Measurements from ENCODE around the gene GOLGA3. TPM values are rescaled to one million over a fixed set of nuclear protein-coding genes. Genes with fewer than 3 reads are reported as not detected.

Gene GOLGA3
- total and polyA plus RNA-seq, 3 donors from 2014 or later: 30.4 to 95.2 (median 72.3) TPM

DNA sequence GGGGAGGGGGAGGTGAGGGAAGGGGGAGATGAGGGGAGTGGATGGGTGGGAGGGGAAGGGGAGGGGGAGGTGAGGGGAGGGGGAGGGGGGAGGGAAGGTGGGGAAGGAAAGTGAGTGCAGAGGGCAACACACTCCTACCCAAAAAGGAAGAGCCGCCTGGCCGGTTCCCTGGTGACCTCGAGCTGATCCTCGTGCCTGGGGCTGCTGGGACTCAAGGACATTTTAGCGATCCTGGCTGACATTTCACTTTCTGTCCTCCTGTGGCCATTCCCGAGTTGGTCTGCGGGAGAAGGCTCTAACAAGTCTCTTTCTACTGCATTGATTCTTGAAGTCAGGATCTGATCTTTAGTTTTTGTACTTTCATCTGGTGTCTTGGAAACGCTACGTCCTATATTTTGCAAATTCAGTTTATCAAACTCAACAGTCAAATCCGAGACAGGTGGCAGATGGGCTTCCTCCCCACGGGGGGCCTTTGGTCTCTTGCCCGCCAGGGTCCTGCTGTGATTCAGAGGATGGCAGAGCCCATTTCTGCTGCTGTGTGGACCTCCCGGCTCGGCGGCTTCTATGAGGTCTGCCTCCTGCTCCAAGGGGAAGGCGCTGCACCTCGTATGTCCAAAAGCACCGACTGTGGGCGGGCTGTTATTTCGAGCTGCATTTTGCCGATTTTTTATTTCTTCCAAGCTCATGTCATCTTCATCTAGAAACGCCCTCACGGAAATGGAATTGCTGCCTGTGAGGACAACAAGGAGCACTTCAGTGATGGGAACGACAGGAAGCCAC lies 98.9 kb downstream of the GOLGA3 start:
- Histone ChIP-seq H3K36me3 (ENCODE audit: low read depth, missing control alignments) (no peaks in the 10 kb centered on the region), H3K27ac (no peak overlapping the region)

DNA sequence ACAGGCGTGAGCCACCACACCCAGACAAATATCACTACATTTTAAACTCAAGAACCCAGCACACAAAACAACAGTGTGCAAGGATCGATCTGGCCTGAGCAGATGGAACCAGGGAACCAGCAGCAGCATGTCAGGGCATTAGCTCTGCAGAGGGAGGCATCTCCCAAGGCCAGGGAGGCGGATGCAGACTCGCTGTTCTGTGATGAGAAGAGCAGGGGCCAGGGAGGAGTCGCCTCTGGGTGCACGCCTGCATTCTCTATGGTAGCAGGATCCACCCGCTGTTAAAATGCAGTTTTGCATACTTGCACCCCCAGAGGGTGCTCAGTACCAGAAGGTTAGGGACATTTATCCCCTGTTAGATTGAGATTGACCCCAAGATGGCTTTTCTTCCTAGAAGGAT lies 100.2 kb downstream of the GOLGA3 start:
- WGBS, 2 donors: 90 to 96% methylated on average over 3 to 7 of the region's 7 CpGs
- H3K36me3 ChIP-seq (ENCODE audit: low read depth, missing control alignments): no peaks in the 10 kb centered on the region
- no peaks in the 10 kb centered on the region for H3K4me1 ChIP-seq

More for the DNA sequence above, 98.9 kb downstream of the GOLGA3 start:
- H3K27me3 ChIP-seq: no peaks in the 10 kb centered on the region
- whole genome bisulfite sequencing, 2 donors: 71 to 79% methylated on average over 24 of the region's 24 CpGs
- intact Hi-C loops (cut with DNase I; ENCODE audit: low total_unique reads): no loop called here
- H3K9me3 ChIP-seq: no peaks in the 10 kb centered on the region
- no peak overlapping the region for H3K4me3 ChIP-seq
- no peaks in the 10 kb centered on the region for H3K4me1 ChIP-seq
- DNase-seq: no peak
- TF ChIP-seq POLR2A (IDR thresholded peaks at IDR 0.05): no peak
- no peak for TF ChIP-seq CTCF (IDR thresholded peaks at IDR 0.05)

GRCh38 chr12:132727091-132727794 lies 101.4 kb downstream of the GOLGA3 start:
- Histone ChIP-seq H3K36me3 (ENCODE audit: low read depth, missing control alignments) (no peaks in the 10 kb centered on the region), H3K27me3 (no peaks in the 10 kb centered on the region), H3K27ac (no peak overlapping the region), H3K4me3 (no peak overlapping the region), H3K9me3 (no peaks in the 10 kb centered on the region), H3K4me1 (no peaks in the 10 kb centered on the region)
- WGBS, 2 donors: 87 to 93% methylated on average over 32 to 37 of the region's 37 CpGs
- DNase-seq: no peak
- intact Hi-C loops (cut with DNase I; ENCODE audit: low total_unique reads): no loop called here
- TF ChIP-seq POLR2A (IDR thresholded peaks at IDR 0.05): no peak
- no peak for TF ChIP-seq CTCF (IDR thresholded peaks at IDR 0.05)

More for the DNA sequence above, 100.2 kb downstream of the GOLGA3 start:
- no peak for TF ChIP-seq CTCF (IDR thresholded peaks at IDR 0.05)
- TF ChIP-seq POLR2A (IDR thresholded peaks at IDR 0.05): no peak
- H3K27me3 ChIP-seq: no peaks in the 10 kb centered on the region
- DNase-seq: no peak
- intact Hi-C loops (cut with DNase I; ENCODE audit: low total_unique reads): no loop called here
- no peak overlapping the region for H3K27ac ChIP-seq
- no peak overlapping the region for H3K4me3 ChIP-seq
- no peaks in the 10 kb centered on the region for H3K9me3 ChIP-seq

DNA sequence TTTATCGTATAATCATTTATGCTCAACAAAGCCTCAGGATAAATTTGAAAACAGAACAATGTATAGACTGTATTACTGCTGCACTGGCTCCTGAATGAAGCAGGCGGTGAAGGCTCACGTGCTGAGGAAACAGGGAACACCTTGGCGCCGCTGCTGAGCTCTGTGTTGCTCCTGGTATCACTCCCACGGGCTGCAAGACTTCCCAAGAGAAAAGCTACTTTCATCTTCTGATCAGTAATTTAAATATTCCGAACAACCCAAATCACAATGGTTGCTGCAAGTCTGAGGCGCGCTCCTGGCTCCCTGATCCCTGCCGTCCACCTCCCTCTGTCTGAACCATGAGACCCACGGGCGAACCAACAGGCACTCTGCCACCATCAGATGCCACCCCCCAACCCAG lies 102.3 kb downstream of the GOLGA3 start:
- no peaks in the 10 kb centered on the region for H3K36me3 ChIP-seq (ENCODE audit: low read depth, missing control alignments)
- H3K27me3 ChIP-seq: no peaks in the 10 kb centered on the region
- H3K27ac ChIP-seq: no peak overlapping the region
- H3K9me3 ChIP-seq: no peaks in the 10 kb centered on the region
- no peak overlapping the region for H3K4me3 ChIP-seq
- intact Hi-C loops (cut with DNase I; ENCODE audit: low total_unique reads): no loop called here
- 89 to 91% methylated on average over 10 to 12 of the region's 12 CpGs for WGBS, 2 donors
- TF ChIP-seq CTCF (IDR thresholded peaks at IDR 0.05): no peak
- no peak for TF ChIP-seq POLR2A (IDR thresholded peaks at IDR 0.05)
- DNase-seq: no peak
- no peaks in the 10 kb centered on the region for H3K4me1 ChIP-seq
